ENCODE data around the gene SRL.

SRL gene

DNA sequence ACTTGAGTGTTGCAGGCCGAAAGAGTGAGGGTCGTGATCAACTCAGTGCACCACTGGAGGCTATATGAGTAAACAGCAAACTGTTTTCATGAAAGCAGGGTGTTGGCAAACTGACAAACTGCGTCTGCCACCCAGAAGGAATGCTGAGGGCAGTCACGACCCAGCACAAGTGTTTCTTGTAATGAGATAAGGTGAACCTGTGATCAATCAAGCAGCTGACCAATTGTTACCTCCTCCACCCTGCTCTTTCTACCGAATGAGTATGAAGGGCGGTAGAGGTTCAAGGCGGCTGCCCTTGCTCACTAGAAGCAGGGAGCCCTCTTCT is 5.5 kb upstream of the SRL start:
- no peak for ATAC-seq
- TF ChIP-seq, protein P1, sequence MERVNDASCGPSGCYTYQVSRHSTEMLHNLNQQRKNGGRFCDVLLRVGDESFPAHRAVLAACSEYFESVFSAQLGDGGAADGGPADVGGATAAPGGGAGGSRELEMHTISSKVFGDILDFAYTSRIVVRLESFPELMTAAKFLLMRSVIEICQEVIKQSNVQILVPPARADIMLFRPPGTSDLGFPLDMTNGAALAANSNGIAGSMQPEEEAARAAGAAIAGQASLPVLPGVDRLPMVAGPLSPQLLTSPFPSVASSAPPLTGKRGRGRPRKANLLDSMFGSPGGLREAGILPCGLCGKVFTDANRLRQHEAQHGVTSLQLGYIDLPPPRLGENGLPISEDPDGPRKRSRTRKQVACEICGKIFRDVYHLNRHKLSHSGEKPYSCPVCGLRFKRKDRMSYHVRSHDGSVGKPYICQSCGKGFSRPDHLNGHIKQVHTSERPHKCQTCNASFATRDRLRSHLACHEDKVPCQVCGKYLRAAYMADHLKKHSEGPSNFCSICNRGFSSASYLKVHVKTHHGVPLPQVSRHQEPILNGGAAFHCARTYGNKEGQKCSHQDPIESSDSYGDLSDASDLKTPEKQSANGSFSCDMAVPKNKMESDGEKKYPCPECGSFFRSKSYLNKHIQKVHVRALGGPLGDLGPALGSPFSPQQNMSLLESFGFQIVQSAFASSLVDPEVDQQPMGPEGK (CRISPR knock-in tag; IDR thresholded peaks at IDR 0.05; ENCODE audit: borderline replicate concordance), result no peak
- no peak for TF ChIP-seq GLIS3 (CRISPR knock-in tag; IDR thresholded peaks at IDR 0.05)
- TF ChIP-seq CREB5 (CRISPR knock-in tag; IDR thresholded peaks at IDR 0.05; ENCODE audit: low read depth), result no peak
- TF ChIP-seq PPARA (CRISPR knock-in tag; IDR thresholded peaks at IDR 0.05; ENCODE audit: borderline replicate concordance), result no peak
- no peak for TF ChIP-seq BACH2 (CRISPR knock-in tag; IDR thresholded peaks at IDR 0.05; ENCODE audit: borderline replicate concordance)
- TF ChIP-seq ARNTL (CRISPR knock-in tag; IDR thresholded peaks at IDR 0.05; ENCODE audit: borderline replicate concordance, low read depth), result no peak
- TF ChIP-seq ZFP3 (CRISPR knock-in tag; IDR thresholded peaks at IDR 0.05), result no peak
- no peak for TF ChIP-seq RARB (CRISPR knock-in tag; IDR thresholded peaks at IDR 0.05)
- no peak for TF ChIP-seq ZNF565 (CRISPR knock-in tag; conservative IDR thresholded peaks at IDR 0.05; ENCODE audit: low read depth)
- TF ChIP-seq POU6F1 (CRISPR knock-in tag; IDR thresholded peaks at IDR 0.05; ENCODE audit: borderline replicate concordance, low read depth), result no peak
- TF ChIP-seq ZFP30 (CRISPR knock-in tag; IDR thresholded peaks at IDR 0.05), result no peak
- TF ChIP-seq OSR1 (CRISPR knock-in tag; IDR thresholded peaks at IDR 0.05), result no peak
- TF ChIP-seq TSHZ2 (CRISPR knock-in tag; IDR thresholded peaks at IDR 0.05), result no peak
- no peak for TF ChIP-seq ESRRG (CRISPR knock-in tag; IDR thresholded peaks at IDR 0.05)
- TF ChIP-seq ZC3H10 (CRISPR knock-in tag; IDR thresholded peaks at IDR 0.05), result no peak
- TF ChIP-seq SNAI2 (CRISPR knock-in tag; IDR thresholded peaks at IDR 0.05), result no peak
- TF ChIP-seq CSRNP3 (CRISPR knock-in tag; IDR thresholded peaks at IDR 0.05), result no peak

DNA sequence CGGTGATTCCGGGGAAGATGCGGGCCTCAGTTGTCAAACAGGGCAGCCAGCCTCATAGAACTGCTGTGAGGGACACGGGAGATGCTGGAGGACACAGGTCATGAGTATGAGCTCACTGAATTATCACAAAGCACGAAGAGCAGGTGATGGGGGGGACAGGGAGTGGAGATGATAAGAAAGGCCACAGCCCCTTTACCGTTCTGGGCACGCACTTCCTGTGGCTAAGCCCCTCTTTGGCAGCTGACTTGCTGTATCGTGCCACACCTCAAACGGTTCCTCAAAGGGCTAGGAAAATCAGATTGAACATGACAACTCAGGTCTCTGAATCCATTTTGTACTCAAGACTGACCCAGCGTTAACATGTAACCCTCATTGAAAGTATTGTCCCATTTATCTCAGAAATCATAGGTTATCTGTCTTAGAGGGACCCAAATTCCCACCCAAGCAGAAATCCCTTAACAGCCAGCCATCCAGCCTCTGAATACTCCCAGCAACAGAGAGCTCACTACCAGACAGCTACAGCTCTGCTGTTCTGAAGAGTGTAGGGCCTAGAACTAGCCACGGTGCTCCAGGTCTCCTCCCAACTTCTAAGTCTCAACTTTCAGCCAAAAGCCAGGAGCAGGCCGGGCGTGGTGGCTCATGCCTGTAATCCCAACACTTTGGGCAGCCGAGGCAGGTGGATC is 5.0 kb upstream of the SRL start:
- no peak for ATAC-seq
- TF ChIP-seq POU6F1 (CRISPR knock-in tag; IDR thresholded peaks at IDR 0.05; ENCODE audit: borderline replicate concordance, low read depth), result no peak
- no peak for TF ChIP-seq ZC3H10 (CRISPR knock-in tag; IDR thresholded peaks at IDR 0.05)
- no peak for TF ChIP-seq OSR1 (CRISPR knock-in tag; IDR thresholded peaks at IDR 0.05)
- no peak for TF ChIP-seq GLIS3 (CRISPR knock-in tag; IDR thresholded peaks at IDR 0.05)
- no peak for TF ChIP-seq TOX (CRISPR knock-in tag; IDR thresholded peaks at IDR 0.05; ENCODE audit: borderline replicate concordance)
- TF ChIP-seq, protein P1 (CRISPR knock-in tag; IDR thresholded peaks at IDR 0.05; ENCODE audit: borderline replicate concordance), result no peak
- TF ChIP-seq RARB (CRISPR knock-in tag; IDR thresholded peaks at IDR 0.05), result no peak
- TF ChIP-seq SNAI2 (CRISPR knock-in tag; IDR thresholded peaks at IDR 0.05), result no peak
- no peak for TF ChIP-seq ZNF8 (CRISPR knock-in tag; IDR thresholded peaks at IDR 0.05)
- TF ChIP-seq ARNTL (CRISPR knock-in tag; IDR thresholded peaks at IDR 0.05; ENCODE audit: borderline replicate concordance, low read depth), result no peak
- TF ChIP-seq ESRRG (CRISPR knock-in tag; IDR thresholded peaks at IDR 0.05), result no peak
- TF ChIP-seq TCF4 (CRISPR knock-in tag; IDR thresholded peaks at IDR 0.05; ENCODE audit: borderline replicate concordance), result no peak
- TF ChIP-seq TSHZ2 (CRISPR knock-in tag; IDR thresholded peaks at IDR 0.05), result no peak
- no peak for TF ChIP-seq ZNF565 (CRISPR knock-in tag; conservative IDR thresholded peaks at IDR 0.05; ENCODE audit: low read depth)
- TF ChIP-seq ISL1 (CRISPR knock-in tag; IDR thresholded peaks at IDR 0.05), result no peak
- no peak for TF ChIP-seq CSDC2 (CRISPR knock-in tag; IDR thresholded peaks at IDR 0.05)

Measured in SK-N-SH treated with all-trans-retinoic acid at 6 μM for 48 hours (cell line).